Stimulated activated CD8-positive, alpha-beta memory T cell treated with anti-CD3 and anti-CD28 coated beads, Interleukin-7, amount 100 ng/mL, for 4 hours (primary cell): ENCODE measurements around the gene PLEKHF1.

Source experiments
- DNase-seq, 2 donors: peaks; one replicate each; pipeline ENCODE4 v3.0.0-alpha.2; 2020; ENCODE audit warnings: low read depth in 2 of 2

Gene PLEKHF1

GRCh38 chr19:29634423-29635130 lies 30.7 kb upstream of the PLEKHF1 start:
- DNase-seq, result no peak

DNA sequence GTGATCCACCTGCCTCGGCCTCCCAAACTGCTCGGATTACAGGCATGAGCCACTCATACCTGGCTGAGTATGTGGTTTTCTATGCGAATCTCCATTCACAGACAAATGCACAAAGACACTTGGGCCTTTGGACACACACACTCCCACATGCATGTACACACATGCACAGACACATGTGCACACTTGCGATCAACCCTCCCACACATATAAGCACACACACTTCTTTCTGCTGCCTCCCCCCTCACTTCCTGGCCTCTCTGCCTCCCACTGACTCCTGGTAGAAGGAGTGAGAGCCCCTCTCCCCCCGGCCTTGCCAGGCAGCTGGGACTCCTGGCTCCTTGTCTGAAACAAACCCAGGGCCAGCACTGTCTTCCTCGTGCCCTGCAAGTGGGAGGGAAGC lies 29.3 kb upstream of the PLEKHF1 start:
- DNase-seq, result no peak

- DNase-seq, result no peak
Measured at GRCh38 chr19:29636553-29637360, 28.5 kb upstream of the PLEKHF1 start.

GRCh38 chr19:29639086-29639485 lies 26.2 kb upstream of the PLEKHF1 start:
- no peak for DNase-seq

DNA sequence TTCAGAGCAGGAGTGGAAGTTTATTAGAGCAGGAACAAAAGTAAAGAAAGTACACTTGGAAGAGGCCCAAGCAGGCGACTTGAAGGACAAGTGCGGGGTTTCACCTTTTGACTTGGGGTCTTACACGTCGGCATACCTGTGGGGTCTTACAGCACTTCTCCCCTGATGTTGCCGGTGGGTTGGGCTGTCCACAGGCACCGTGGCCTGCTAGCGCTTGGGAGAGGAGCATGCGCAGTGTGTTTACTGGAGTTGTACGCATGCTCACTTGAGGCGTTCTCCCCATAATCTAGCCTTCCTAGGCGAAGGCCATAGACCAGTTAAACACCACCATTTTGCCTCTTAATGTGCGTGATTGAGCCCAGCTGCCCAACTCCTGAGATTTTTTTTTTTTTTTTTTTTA lies 25.0 kb upstream of the PLEKHF1 start:
- no peak for DNase-seq

DNA sequence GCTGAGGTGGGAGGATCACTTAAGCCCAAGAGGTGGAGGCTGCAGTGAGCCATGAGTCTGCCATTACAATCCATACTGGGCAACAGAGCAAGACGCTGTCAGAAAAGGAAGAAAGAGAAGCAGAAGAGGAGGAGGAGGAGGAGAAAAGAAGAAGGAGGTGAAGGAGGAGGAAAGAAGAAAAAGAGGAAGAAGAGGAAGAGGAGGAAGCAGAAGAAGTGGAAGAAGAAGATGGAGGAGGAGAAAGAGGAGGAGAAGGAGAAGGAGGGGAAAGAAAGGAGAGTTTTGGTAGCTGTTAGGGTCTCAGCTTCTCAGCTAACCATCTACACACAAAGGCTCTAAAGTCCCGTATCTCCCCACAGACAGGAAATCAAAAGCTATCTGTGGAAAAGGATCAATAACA lies 23.7 kb upstream of the PLEKHF1 start:
- DNase-seq, result no peak

- no peak for DNase-seq
Measured at GRCh38 chr19:29643361-29643935, 21.8 kb upstream of the PLEKHF1 start.

- DNase-seq, result no peak
Measured at GRCh38 chr19:29644210-29644609, 21.1 kb upstream of the PLEKHF1 start.

GRCh38 chr19:29645491-29645867 lies 19.8 kb upstream of the PLEKHF1 start:
- DNase-seq, result no peak

- no peak for DNase-seq
Measured at GRCh38 chr19:29645911-29646310, 19.4 kb upstream of the PLEKHF1 start.

DNA sequence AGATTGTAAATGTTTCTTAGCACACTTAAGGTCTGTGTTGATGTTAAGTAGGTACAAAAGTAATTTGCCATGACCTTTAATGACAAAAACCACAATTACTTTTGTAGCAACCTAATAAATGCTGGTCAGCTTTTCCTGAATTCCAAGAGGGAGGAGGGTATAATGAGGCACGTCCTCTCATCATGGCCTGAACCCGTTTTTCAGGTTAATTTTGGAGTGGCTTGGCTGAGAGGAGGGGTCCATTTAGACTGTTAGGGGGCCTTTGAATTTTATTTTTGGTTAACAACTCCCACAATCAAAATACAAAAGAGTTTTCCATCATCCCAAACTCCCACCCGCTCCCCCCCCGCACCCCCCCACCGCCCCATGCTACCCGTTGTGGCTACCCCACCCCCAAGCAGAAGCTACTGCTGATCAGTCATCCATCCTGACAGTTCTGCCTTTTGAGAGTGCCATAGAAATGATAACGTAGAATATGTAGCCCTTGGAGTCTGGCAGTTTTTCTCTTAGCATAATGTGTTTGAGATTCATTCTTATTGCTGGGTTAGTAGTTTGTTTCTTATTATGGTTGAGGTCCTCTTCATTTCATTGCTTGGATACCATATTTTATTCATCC lies 14.4 kb upstream of the PLEKHF1 start:
- no peak for DNase-seq

DNA sequence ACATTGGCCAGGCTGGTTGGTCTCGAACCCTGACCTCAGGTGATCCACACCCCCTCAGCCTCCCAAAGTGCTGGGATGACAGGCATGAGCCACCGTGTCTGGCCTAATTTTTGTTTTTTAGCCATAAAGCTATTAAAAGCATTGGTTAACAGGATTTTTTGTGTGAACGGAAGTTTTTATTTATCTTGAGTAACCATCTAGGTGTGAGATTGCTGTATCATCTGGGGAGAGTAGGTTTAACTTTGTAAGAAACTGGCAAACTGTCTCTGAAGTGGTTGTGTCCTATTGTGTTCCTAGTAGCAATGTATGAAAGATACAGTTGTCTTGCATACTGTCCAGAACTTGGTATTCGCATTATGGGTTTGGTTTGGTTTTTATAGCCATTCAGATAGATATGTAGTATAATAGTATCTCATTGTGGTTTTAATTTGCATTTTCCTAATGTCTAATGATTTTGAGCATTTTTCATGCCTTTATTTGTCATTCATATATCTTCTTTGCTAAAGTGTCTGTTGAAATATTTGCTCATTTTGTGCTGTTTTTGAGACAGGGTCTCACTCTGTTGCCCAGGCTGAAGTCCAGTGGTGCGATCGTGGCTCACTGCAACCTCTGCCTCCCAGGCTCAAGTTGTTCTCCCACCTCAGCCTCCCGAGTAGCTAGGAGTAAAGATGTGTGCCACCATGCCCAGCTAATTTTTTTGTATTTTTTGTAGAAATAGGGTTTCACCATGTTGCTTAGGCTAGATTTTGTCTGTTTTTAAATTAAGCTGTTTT lies 13.5 kb upstream of the PLEKHF1 start:
- no peak for DNase-seq

- no peak for DNase-seq
Measured at GRCh38 chr19:29653398-29653797, 11.9 kb upstream of the PLEKHF1 start.

DNA sequence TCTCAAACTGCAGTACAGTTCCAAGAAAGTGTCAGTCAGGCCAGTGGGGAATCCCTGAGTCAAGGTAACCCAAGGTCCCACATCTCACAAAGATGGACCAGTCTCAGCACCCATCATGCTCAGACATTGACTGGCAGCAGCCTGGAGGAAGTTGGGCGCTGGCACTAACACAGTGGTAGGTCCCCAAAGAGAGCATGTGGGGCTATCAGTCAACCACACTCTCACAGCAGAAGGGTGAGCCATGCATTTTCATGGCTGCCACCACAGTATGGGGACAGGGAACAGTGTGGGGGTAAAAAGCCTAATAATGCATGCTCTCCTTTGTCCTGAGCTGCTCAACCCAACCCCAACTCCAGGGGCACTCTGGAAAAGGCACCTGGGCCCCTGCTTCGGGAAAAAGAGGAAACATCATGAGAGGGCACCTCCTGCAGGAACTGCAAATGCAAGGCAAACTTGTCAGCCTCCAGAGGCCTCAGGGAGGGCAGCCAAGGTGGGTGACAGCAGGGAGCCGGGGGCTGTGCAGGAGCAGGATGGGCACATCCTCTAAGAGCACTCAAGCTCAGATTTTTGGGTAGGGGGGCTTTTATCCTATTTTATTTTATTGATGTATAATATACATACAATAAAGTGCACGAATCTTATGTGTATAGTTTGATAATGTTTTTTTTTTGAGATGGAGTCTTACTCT lies 9.5 kb upstream of the PLEKHF1 start:
- DNase-seq, result no peak

DNA sequence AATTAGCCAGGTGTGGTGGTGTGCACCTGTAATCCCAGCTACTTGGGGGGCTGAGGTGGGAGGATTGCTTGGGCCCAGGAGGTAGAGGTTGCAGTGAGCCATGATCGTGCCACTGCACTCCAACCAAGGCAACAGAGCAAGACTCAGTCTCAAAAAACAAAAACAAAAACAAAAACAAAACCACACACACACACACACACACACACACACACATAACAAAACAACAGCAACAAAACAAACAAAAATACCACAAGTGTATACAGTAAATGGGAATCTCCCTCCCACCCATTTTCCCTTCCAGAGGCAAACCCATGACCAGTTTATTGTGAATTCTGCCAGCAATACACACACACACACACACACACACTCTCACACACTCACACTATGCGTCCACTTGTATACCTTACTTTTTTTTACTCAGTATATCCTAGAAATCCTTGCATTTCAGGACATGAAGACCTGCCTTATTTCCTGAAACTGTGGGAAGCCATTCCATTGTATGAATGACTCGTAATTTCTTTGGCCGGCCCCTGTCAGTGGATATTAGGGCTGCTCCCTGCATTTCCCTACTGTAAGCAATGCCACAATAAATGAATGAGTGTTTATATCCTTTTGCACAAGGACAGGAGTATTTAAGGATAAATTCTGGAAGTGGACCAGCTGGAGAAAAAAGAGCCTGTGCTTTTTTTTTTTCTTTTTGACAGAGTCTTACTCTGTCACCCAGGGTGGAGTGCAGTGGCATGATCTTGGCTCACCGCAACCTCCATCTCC lies 6.9 kb upstream of the PLEKHF1 start:
- DNase-seq, result no peak

DNA sequence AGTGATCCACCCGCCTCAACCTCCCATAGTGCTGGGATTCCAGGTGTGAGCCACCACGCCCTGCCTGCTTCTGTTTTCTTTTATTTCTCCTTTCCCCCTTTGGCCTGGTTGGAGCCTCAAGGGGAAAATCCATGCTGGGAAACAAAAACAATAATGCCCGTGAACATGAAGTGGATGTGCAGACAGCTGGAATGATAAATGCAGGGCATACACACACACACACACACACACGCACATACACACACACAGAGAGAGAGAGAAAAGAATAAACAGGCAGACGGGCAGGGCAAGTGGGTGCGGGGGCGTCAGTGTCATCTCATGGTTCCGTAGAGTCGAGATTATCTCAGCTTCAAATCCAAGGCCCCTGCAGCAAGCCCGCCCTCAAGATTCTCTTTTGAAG lies 4.4 kb upstream of the PLEKHF1 start:
- peak; percentile 46 to 50 for DNase-seq

GRCh38 chr19:29662278-29662603 lies 3.0 kb upstream of the PLEKHF1 start:
- DNase-seq, result no peak

DNA sequence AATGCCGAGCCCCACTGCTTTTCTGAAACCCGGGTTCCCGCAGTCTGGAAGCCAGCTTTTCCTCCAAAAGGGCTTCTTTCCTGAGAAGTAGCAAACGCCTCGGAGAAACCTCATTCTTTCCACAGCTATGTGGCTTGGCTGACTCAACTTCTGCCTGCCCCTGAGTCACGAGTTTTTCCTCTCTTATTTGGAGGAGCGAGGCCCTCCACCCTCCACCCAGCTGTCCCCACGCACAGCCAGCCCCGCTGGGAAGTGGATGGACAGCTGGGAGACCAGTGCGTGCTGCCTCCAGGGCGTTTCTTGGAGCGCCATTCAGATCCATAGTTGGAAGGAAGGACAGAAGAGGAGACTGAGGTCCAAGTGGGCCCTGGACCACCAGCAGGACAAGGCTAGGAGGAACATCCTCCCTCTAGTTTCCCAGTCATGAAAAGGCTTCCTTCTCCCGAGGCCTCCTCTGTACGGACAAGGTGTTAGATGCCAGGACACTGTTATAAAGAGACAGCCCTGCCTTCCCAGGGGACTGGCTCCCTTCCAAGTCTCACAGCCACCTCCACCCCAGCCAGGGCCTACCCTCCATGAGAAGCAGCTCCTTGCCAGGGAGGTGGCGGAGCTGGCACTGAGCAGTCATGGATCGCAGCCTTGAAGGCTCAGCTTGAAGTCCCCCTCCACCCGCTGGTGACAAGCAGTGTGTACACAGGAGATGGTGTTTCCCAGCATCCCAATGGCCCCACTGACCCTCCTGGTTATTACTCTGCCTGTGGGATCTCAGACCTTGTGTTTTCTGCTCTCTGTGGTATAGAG lies 2.5 kb upstream of the PLEKHF1 start:
- no peak for DNase-seq

DNA sequence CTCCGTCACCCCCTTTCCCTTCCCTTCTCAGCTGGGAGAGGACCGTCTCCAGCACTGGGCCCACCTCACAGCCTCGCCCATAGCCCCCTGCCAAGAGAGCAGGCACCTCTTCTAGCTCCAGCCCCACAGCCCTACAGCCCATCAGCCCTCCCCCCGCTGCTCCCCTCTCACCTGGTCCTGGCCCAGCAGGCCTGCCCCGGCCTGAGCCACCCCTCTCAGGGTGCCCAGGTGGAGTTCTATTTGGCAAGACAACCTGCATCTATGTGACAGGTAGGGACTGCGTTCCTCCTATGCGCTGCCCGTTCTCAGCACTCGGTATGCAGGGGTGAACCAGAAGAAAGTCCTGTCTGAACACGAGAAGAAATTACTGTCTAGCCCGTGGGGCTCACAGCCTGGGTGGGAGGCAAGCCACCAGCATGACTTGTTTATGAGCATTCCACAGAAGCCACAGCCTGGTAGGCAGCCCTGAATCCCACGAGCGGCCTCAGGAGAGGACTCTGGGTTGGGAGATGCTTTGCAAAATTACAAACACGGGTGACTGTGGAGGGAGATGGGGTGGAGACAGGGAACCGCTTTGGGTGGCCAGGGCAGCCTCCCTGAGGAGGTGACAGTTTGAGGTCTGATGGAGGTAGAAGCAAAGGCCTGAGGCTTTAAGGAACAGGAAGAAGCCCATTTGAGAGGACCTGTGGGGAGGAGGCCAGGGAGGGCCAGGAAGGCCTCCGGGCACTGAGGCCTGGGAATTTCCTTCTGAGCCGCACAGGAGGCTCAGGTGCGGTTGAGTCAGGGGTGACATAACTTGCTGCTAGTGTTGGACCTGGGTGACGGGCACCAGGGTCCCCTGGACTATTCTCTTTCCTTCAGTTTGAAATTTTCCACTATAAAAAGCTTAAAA lies 1.2 kb upstream of the PLEKHF1 start:
- DNase-seq, result no peak
